ENCODE results near the gene TPCN1. TPM values are rescaled to one million over a fixed set of nuclear protein-coding genes. Genes with fewer than 3 reads are reported as not detected.

The TPCN1 gene
- total and polyA plus RNA-seq, 2 of the 13 experiments (the other 11 are each of a cell fraction or from before 2014, with no cell fraction given): 8.0 to 26.8 TPM

- TF ChIP-seq MTA1 (CRISPR knock-in tag; IDR thresholded peaks at IDR 0.05; ENCODE audit: borderline replicate concordance) (peak; percentile 26; the same call in 1 of the 2 replicates), ZNF263 (CRISPR knock-in tag; IDR thresholded peaks at IDR 0.05) (peak; percentile 91), NCOR1 (IDR thresholded peaks at IDR 0.05; ENCODE audit: borderline replicate concordance, low read length) (peak; percentile 30; the same call in 1 of the 2 replicates), KLF13 (CRISPR knock-in tag; IDR thresholded peaks at IDR 0.05) (no peak), MLLT10 (CRISPR knock-in tag; IDR thresholded peaks at IDR 0.05) (no peak), ZSCAN5A (CRISPR knock-in tag; IDR thresholded peaks at IDR 0.05; ENCODE audit: borderline replicate concordance) (no peak), NFRKB (IDR thresholded peaks at IDR 0.05) (no peak), MNT (IDR thresholded peaks at IDR 0.05) (peak; percentile 49), ZNF280B (CRISPR knock-in tag; IDR thresholded peaks at IDR 0.05; ENCODE audit: borderline replicate concordance) (0 out of 2 replicates have a peak, but pooled peaks have one; percentile 8), MYC (CRISPR knock-in tag; IDR thresholded peaks at IDR 0.05; ENCODE audit: borderline replicate concordance) (peak; percentile 88; the same call in 1 of the 2 replicates), RBM22 (optimal IDR thresholded peaks at IDR 0.05; ENCODE audit: low read length) (no peak), LCORL (IDR thresholded peaks at IDR 0.05) (no peak), LCORL (CRISPR knock-in tag; IDR thresholded peaks at IDR 0.05) (peak; percentile 39; the same call in 1 of the 2 replicates), ZNF136 (CRISPR knock-in tag; IDR thresholded peaks at IDR 0.05; ENCODE audit: low read depth) (no peak), ZNF367 (CRISPR knock-in tag; IDR thresholded peaks at IDR 0.05; ENCODE audit: borderline replicate concordance) (no peak), ZNF724P (CRISPR knock-in tag; IDR thresholded peaks at IDR 0.05; ENCODE audit: borderline replicate concordance) (peak; percentile 94; the same call in 1 of the 2 replicates), KMT2A (CRISPR knock-in tag; IDR thresholded peaks at IDR 0.05) (peak; percentile 55)
- TF ChIP-seq, protein P1, sequence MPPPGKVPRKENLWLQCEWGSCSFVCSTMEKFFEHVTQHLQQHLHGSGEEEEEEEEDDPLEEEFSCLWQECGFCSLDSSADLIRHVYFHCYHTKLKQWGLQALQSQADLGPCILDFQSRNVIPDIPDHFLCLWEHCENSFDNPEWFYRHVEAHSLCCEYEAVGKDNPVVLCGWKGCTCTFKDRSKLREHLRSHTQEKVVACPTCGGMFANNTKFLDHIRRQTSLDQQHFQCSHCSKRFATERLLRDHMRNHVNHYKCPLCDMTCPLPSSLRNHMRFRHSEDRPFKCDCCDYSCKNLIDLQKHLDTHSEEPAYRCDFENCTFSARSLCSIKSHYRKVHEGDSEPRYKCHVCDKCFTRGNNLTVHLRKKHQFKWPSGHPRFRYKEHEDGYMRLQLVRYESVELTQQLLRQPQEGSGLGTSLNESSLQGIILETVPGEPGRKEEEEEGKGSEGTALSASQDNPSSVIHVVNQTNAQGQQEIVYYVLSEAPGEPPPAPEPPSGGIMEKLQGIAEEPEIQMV (CRISPR knock-in tag; IDR thresholded peaks at IDR 0.05; ENCODE audit: low read depth): no peak
These were observed at the start of gene TPCN1 (continued) for GRCh38 chr12:113221181-113221996.
